ENCODE data around the gene ARHGAP22. TPM values are rescaled to one million over a fixed set of nuclear protein-coding genes. Genes with fewer than 3 reads are reported as not detected.

ARHGAP22 gene
- total RNA-seq, 4 donors from 2014 or later, result 2.2 to 9.1 (median 4.8) TPM

DNA sequence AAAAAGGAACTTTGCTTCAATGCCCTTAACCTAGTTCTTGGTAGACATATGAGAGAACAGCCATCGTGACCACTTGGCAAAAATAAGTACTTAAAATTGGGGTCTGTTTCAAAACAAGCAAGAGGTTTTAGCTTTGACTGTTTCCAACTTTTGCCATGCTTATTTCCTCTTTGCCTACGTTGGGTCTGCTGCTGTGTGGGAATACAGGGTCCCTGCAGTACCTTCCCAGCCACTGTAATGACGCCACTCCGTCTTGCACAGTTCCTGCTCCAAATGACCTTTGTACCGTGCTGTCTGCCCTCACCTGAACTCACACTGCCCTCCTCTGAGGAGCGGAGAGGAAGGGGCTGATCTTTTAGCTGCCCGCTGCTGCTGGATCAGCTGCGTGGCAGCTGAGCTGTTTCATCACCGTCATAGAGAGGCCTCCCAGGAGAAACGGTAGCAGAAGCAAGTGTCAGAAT lies 165.3 kb downstream of the ARHGAP22 start:
- Histone ChIP-seq H3K4me3 (no peak overlapping the region), H3K27ac (replicated peaks in 1 of 4) (no peak overlapping the region), H3K9me3 (no peaks in the 10 kb centered on the region), H3K4me1 (no peaks in the 10 kb centered on the region), H3K36me3 (peaks cover 0 to 26% (median 15%) of the 10 kb centered on the region in 4 donors), H3K27me3 (no peaks in the 10 kb centered on the region)
- no peak for DNase-seq (ENCODE audit: extremely low spot score)
- 68% methylated on average over 10 of the region's 10 CpGs for WGBS
- TF ChIP-seq, protein P1, sequence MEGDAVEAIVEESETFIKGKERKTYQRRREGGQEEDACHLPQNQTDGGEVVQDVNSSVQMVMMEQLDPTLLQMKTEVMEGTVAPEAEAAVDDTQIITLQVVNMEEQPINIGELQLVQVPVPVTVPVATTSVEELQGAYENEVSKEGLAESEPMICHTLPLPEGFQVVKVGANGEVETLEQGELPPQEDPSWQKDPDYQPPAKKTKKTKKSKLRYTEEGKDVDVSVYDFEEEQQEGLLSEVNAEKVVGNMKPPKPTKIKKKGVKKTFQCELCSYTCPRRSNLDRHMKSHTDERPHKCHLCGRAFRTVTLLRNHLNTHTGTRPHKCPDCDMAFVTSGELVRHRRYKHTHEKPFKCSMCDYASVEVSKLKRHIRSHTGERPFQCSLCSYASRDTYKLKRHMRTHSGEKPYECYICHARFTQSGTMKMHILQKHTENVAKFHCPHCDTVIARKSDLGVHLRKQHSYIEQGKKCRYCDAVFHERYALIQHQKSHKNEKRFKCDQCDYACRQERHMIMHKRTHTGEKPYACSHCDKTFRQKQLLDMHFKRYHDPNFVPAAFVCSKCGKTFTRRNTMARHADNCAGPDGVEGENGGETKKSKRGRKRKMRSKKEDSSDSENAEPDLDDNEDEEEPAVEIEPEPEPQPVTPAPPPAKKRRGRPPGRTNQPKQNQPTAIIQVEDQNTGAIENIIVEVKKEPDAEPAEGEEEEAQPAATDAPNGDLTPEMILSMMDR (IDR thresholded peaks at IDR 0.05), result no peak
- TF ChIP-seq POLR2A (IDR thresholded peaks at IDR 0.05; ENCODE audit: low read depth), result no peak
- no peak for TF ChIP-seq EP300 (IDR thresholded peaks at IDR 0.05)
- no peak for TF ChIP-seq POLR2AphosphoS5 (IDR thresholded peaks at IDR 0.05)
- intact Hi-C loops (cut with DNase I), result no loop called here

DNA sequence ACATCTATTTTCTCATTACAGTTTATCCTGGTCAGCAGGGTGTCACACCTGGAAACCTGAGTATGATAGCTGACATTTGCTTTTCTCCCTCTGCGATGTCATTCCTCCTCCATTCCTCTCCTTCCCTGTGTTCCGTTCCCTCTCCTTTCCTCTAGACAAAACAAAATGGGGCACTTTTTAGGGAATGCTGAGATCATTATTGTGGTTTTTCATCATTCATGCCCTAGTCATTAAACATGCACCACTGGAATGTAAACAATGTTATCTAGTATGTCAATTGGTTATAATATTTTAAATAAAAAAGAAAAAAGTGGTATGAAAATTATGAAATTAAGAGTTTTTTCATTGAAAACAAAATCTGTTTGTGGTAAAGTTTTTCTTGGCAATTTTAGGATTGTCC lies 165.8 kb downstream of the ARHGAP22 start:
- Histone ChIP-seq H3K27me3 (no peaks in the 10 kb centered on the region), H3K9me3 (no peaks in the 10 kb centered on the region), H3K4me1 (no peaks in the 10 kb centered on the region), H3K4me3 (no peak overlapping the region), H3K36me3 (peaks cover 0 to 31% (median 19%) of the 10 kb centered on the region in 4 donors), H3K27ac (replicated peaks in 1 of 4) (no peak overlapping the region)
- 84% methylated on average over 2 of the region's 2 CpGs for WGBS
- DNase-seq (ENCODE audit: extremely low spot score), result no peak
- intact Hi-C loops (cut with DNase I), result no loop called here
- TF ChIP-seq POLR2A (IDR thresholded peaks at IDR 0.05; ENCODE audit: low read depth), result no peak
- no peak for TF ChIP-seq POLR2AphosphoS5 (IDR thresholded peaks at IDR 0.05)
- no peak for TF ChIP-seq EP300 (IDR thresholded peaks at IDR 0.05)

DNA sequence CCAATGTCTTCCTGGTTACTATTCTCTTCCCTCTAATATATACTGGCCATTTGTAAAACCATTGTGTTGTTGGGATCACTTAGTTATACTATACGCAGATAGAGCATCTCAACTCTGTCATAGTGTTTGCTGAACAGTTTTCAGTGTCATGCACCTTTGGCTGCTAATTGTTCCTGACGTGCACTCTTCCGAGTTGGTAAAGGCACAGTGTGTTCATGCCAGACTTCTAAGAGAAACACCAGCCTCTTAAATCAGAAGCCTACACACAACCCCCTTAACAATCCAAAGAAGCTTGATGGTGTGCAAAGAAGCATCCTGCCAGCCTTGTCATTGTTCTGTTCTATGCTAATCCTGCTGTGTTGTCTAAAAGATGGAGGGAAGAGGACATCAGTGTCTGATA lies 167.3 kb downstream of the ARHGAP22 start:
- 88% methylated on average over 3 of the region's 3 CpGs for WGBS
- no peaks in the 10 kb centered on the region for H3K4me1 ChIP-seq
- intact Hi-C loops (cut with DNase I), result no loop called here
- H3K9me3 ChIP-seq, result no peaks in the 10 kb centered on the region
- no peak overlapping the region for H3K27ac ChIP-seq (replicated peaks in 1 of 4)
- no peak for DNase-seq (ENCODE audit: extremely low spot score)
- no peaks in the 10 kb centered on the region for H3K27me3 ChIP-seq
- TF ChIP-seq, protein P1 (IDR thresholded peaks at IDR 0.05), result no peak
- no peak for TF ChIP-seq POLR2A (IDR thresholded peaks at IDR 0.05; ENCODE audit: low read depth)
- no peak for TF ChIP-seq EP300 (IDR thresholded peaks at IDR 0.05)
- no peak for TF ChIP-seq POLR2AphosphoS5 (IDR thresholded peaks at IDR 0.05)
- peaks cover 0 to 37% (median 24%) of the 10 kb centered on the region in 4 donors for H3K36me3 ChIP-seq
- no peak overlapping the region for H3K4me3 ChIP-seq

DNA sequence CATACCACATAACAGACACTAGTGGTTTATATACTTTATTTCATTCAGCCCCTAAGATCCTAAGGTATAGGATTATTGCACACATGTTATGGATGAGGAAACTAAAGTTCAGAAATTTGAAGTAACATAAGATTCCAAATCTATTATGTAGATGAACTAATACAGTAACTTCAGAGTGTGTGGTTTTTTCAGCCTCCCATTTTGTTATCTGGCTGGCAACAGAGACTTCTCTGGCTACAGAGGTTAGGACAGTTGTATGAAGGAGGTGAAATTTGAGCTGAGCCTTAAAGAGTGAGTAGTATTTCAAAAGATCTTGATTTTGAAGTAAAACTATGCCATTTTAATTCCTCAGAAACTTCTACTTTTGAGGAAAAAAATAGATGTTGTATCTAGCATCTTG lies 173.0 kb downstream of the ARHGAP22 start:
- Histone ChIP-seq H3K4me1 (no peaks in the 10 kb centered on the region), H3K27me3 (no peaks in the 10 kb centered on the region), H3K9me3 (no peaks in the 10 kb centered on the region), H3K27ac (replicated peaks in 1 of 4) (no peak overlapping the region), H3K4me3 (no peak overlapping the region), H3K36me3 (peaks cover 0 to 58% (median 36%) of the 10 kb centered on the region in 4 donors)
- TF ChIP-seq EP300 (IDR thresholded peaks at IDR 0.05), result no peak
- TF ChIP-seq POLR2A (IDR thresholded peaks at IDR 0.05; ENCODE audit: low read depth), result no peak
- TF ChIP-seq, protein P1 (IDR thresholded peaks at IDR 0.05), result no peak
- TF ChIP-seq POLR2AphosphoS5 (IDR thresholded peaks at IDR 0.05), result no peak
- intact Hi-C loops (cut with DNase I), result no loop called here
- no peak for DNase-seq (ENCODE audit: extremely low spot score)

DNA sequence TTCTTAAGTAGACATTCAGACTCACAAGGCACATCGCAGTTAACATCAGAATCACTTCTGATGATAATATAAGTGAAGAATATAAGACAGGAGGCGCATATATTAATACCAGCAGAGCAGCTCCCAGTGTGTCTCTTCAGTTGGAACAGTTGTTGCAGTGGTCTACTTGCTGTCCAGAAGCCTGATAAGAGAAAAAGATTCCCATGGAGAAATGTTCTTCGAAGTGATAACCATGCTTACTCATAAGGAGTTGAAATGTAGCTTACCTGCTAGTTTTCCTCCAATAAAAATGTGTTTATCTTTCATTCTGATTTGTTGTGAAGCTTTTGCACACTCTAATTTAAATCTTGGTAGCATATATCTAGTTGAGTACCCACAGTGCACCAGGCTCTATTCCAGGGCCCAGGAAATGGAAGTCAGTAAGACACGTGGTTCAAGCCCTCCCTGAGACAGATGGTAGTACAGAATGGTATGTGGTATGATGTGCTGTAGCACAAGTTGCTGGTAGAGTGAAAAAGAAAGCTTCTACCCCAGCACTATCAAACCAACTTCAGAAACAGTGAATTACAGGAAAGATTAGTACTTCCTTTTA lies 174.4 kb downstream of the ARHGAP22 start:
- no peak for DNase-seq (ENCODE audit: extremely low spot score)
- H3K36me3 ChIP-seq, result peaks cover 4 to 58% (median 38%) of the 10 kb centered on the region in 4 donors
- 95% methylated on average over 4 of the region's 4 CpGs for WGBS
- H3K4me1 ChIP-seq, result no peaks in the 10 kb centered on the region
- no peaks in the 10 kb centered on the region for H3K27me3 ChIP-seq
- no peak overlapping the region for H3K27ac ChIP-seq (replicated peaks in 1 of 4)
- intact Hi-C loops (cut with DNase I), result no loop called here
- H3K9me3 ChIP-seq, result no peaks in the 10 kb centered on the region
- no peak overlapping the region for H3K4me3 ChIP-seq
- TF ChIP-seq POLR2A (IDR thresholded peaks at IDR 0.05; ENCODE audit: low read depth) (no peak), POLR2AphosphoS5 (IDR thresholded peaks at IDR 0.05) (no peak), EP300 (IDR thresholded peaks at IDR 0.05) (no peak)
- TF ChIP-seq, protein P1 (IDR thresholded peaks at IDR 0.05), result no peak
